ENCODE measurements around the gene SPNS2. TPM values are rescaled to one million over a fixed set of nuclear protein-coding genes. Genes with fewer than 3 reads are reported as not detected.

Gene SPNS2
- total RNA-seq, 1 experiment from 2014 or later: 1.6 TPM

GRCh38 chr17:4479982-4480751 lies 18.5 kb upstream of the SPNS2 start:
- H3K9ac ChIP-seq (ENCODE audit: low read length): no peak overlapping the region
- ChIA-PET RAD21 (ENCODE audit: low non-redundant PET in 1 of 2, low total read pairs in 2 of 2, uncharacterized antibody in 2 of 2, unreplicated experiment in 2 of 2) (no interaction called here), POLR2A (no interaction called here), CTCF (no interaction called here)
- no peaks in the 10 kb centered on the region for H3K9me2 ChIP-seq (ENCODE audit: insufficient read depth)
- H3K9me3 ChIP-seq (ENCODE audit: control insufficient read depth in 1 of 2, insufficient read depth in 1 of 2, low read depth in 1 of 2, low read length in 2 of 2): no peaks in the 10 kb centered on the region
- DNase-seq (ENCODE audit: low read depth, low spot score): no peak
- no peaks in the 10 kb centered on the region for H4K20me1 ChIP-seq (ENCODE audit: insufficient read depth)
- no peaks in the 10 kb centered on the region for H3K36me3 ChIP-seq (ENCODE audit: control insufficient read depth in 1 of 2, insufficient read depth in 2 of 2, low read length in 2 of 2)
- BruUV-seq (replicated peaks): no TSS peak
- no peak overlapping the region for H2AFZ ChIP-seq (ENCODE audit: low read depth, low read length, poor library complexity, severe bottlenecking)
- H3K79me2 ChIP-seq (ENCODE audit: insufficient read depth, low read length): no peaks in the 10 kb centered on the region
- peaks cover 37 to 59% of the 10 kb centered on the region in 2 experiments for H3K4me1 ChIP-seq (ENCODE audit: control insufficient read depth in 1 of 2, insufficient read depth in 2 of 2, low read length in 2 of 2)
- no peaks in the 10 kb centered on the region for H3K27me3 ChIP-seq (ENCODE audit: insufficient read depth, low read length)
- TF ChIP-seq SIN3A (IDR thresholded peaks at IDR 0.05; ENCODE audit: low read depth) (no peak), FOSL1 (IDR thresholded peaks at IDR 0.05; ENCODE audit: low read depth) (no peak), POLR2A (IDR thresholded peaks at IDR 0.05; ENCODE audit: borderline replicate concordance, extremely low read depth, insufficient read depth, insufficient read length) (no peak)
- no peak overlapping the region for H3K27ac ChIP-seq (ENCODE audit: low read depth, low read length)
- intact Hi-C loops (cut with micrococcal nuclease): no loop called here
- H3K4me3 ChIP-seq (replicated peaks in 1 of 2; ENCODE audit: low read depth in 1 of 2, low read length in 2 of 2): no peak overlapping the region
- no peak for ATAC-seq
- no peak overlapping the region for H3K4me2 ChIP-seq (ENCODE audit: low read length)

- Histone ChIP-seq H3K9me2 (ENCODE audit: insufficient read depth) (no peaks in the 10 kb centered on the region), H3K4me3 (replicated peaks in 1 of 2; ENCODE audit: low read depth in 1 of 2, low read length in 2 of 2) (no peak overlapping the region), H3K27me3 (ENCODE audit: insufficient read depth, low read length) (no peaks in the 10 kb centered on the region), H3K9me3 (ENCODE audit: control insufficient read depth in 1 of 2, insufficient read depth in 1 of 2, low read depth in 1 of 2, low read length in 2 of 2) (no peaks in the 10 kb centered on the region), H2AFZ (ENCODE audit: low read depth, low read length, poor library complexity, severe bottlenecking) (no peak overlapping the region), H3K36me3 (ENCODE audit: control insufficient read depth in 1 of 2, insufficient read depth in 2 of 2, low read length in 2 of 2) (no peaks in the 10 kb centered on the region), H3K79me2 (ENCODE audit: insufficient read depth, low read length) (no peaks in the 10 kb centered on the region), H3K9ac (ENCODE audit: low read length) (no peak overlapping the region), H4K20me1 (ENCODE audit: insufficient read depth) (no peaks in the 10 kb centered on the region), H3K27ac (ENCODE audit: low read depth, low read length) (no peak overlapping the region), H3K4me2 (ENCODE audit: low read length) (no peak overlapping the region), H3K4me1 (ENCODE audit: control insufficient read depth in 1 of 2, insufficient read depth in 2 of 2, low read length in 2 of 2) (peaks cover 33 to 54% of the 10 kb centered on the region in 2 experiments)
- no peak for DNase-seq (ENCODE audit: low read depth, low spot score)
- ChIA-PET POLR2A (no interaction called here), CTCF (interaction anchor here (0.6 kb wide), 1 partner anchor 189 kb away, joined by 3 read pairs; no protein-coding TSS in a partner anchor), RAD21 (ENCODE audit: low non-redundant PET in 1 of 2, low total read pairs in 2 of 2, uncharacterized antibody in 2 of 2, unreplicated experiment in 2 of 2) (no interaction called here)
- no TSS peak for BruUV-seq (replicated peaks)
- no peak for TF ChIP-seq CBX3 (IDR thresholded peaks at IDR 0.05; ENCODE audit: low read depth)
- TF ChIP-seq JUND (IDR thresholded peaks at IDR 0.05): no peak
- no peak for TF ChIP-seq FOSL1 (IDR thresholded peaks at IDR 0.05; ENCODE audit: low read depth)
- no peak for ATAC-seq
- intact Hi-C loops (cut with micrococcal nuclease): no loop called here
These were observed 17.5 kb upstream of the SPNS2 start for GRCh38 chr17:4480929-4481898.

Data from HCT116 (cell line).